CD4-positive, alpha-beta T cell treated with Interleukin-21 for 1 hour (primary cell): ENCODE measurements around the gene TMEM37.

Experiments used
- DNase-seq: peaks from one replicate; pipeline ENCODE4 v3.0.0-alpha.2; 2020

TMEM37 gene

GRCh38 chr2:119434664-119435063, 3.0 kb downstream of the TMEM37 start:
- no peak for DNase-seq

GRCh38 chr2:119435081-119435952, 3.7 kb downstream of the TMEM37 start:
- no peak for DNase-seq

- DNase-seq = no peak
Observed at GRCh38 chr2:119435953-119436297, 4.3 kb downstream of the TMEM37 start.

GRCh38 chr2:119436993-119437772, 5.5 kb downstream of the TMEM37 start:
- DNase-seq = no peak

GRCh38 chr2:119438128-119438656, 6.5 kb downstream of the TMEM37 start:
- DNase-seq = no peak

- DNase-seq = no peak
Observed at GRCh38 chr2:119438726-119439284, 7.2 kb downstream of the TMEM37 start.

- no peak for DNase-seq
Observed at GRCh38 chr2:119439574-119440500, 8.2 kb downstream of the TMEM37 start.

GRCh38 chr2:119440501-119440870, 8.8 kb downstream of the TMEM37 start:
- no peak for DNase-seq

- no peak for DNase-seq
Observed at GRCh38 chr2:119440873-119441272, 9.2 kb downstream of the TMEM37 start.

GRCh38 chr2:119441376-119442225, 9.9 kb downstream of the TMEM37 start:
- DNase-seq = no peak

- no peak for DNase-seq
Observed at GRCh38 chr2:119442226-119442619, 10.6 kb downstream of the TMEM37 start.

- DNase-seq = no peak
Observed at GRCh38 chr2:119442850-119443249, 11.2 kb downstream of the TMEM37 start.

- no peak for DNase-seq
Observed at GRCh38 chr2:119446037-119446436, 14.4 kb downstream of the TMEM37 start.

- DNase-seq = no peak
Observed at GRCh38 chr2:119448427-119449141, 16.9 kb downstream of the TMEM37 start.

- no peak for DNase-seq
Observed at GRCh38 chr2:119449521-119449920, 17.9 kb downstream of the TMEM37 start.

GRCh38 chr2:119451336-119452050, 19.8 kb downstream of the TMEM37 start:
- no peak for DNase-seq

GRCh38 chr2:119453972-119454593, 22.4 kb downstream of the TMEM37 start:
- no peak for DNase-seq

GRCh38 chr2:119455066-119455718, 23.5 kb downstream of the TMEM37 start:
- no peak for DNase-seq

- no peak for DNase-seq
Observed at GRCh38 chr2:119460076-119460475, 28.4 kb downstream of the TMEM37 start.
